ENCODE data around the gene C19orf53.

DNA sequence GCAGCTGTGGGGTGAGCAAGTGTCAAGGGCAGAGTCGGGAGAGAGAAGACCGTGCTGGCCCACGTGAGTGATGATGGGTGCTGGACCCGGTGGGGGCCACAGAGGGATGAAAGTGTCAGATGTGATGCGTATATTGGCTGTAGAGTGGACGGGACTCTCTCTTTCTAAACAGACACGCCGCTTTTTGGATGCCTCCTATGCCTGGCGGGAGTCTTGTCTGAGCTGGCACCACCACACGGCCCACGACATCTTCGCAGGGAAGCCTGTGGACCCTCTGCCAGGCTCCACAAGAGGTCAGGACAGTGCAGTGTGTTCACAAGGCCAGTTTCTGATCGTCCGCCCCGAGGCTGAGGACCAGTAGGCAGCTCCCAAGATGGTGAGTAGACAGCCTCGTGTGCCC lies 22.8 kb upstream of the C19orf53 start:
- TF ChIP-seq EP300 (IDR thresholded peaks at IDR 0.05; ENCODE audit: low read depth in 2 of 2, low read length in 2 of 2) (no peak), EP300 (CRISPR knock-in tag; IDR thresholded peaks at IDR 0.05; ENCODE audit: borderline replicate concordance) (no peak), GTF2F1 (IDR thresholded peaks at IDR 0.05; ENCODE audit: low read length) (no peak), PAX8 (CRISPR knock-in tag; IDR thresholded peaks at IDR 0.05; ENCODE audit: borderline replicate concordance) (no peak), ZFY (CRISPR knock-in tag; IDR thresholded peaks at IDR 0.05) (no peak), ZBTB26 (CRISPR knock-in tag; IDR thresholded peaks at IDR 0.05; ENCODE audit: borderline replicate concordance) (no peak), FOXK2 (IDR thresholded peaks at IDR 0.05) (no peak)

Measured in HepG2 (cell line).